Measurements from ENCODE around the gene ETS2.

Gene ETS2

DNA sequence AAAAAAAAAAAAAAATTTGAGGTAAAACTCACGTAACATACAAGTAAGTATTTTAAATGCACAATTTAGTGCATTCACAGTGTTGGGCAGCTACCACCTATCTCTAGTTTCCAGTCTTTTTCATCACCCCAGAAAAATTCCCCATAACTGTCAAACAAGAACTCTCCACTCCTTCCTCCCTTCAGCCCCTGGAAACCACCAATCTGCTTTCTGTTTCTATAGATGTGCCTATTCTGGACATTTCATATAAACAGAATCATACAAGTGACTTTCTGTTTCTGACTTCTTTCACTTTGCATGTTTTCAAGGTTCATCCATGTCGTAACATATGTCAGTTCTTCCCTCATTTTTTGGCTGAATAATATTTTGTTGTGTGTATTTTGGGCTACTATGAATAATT is 24.9 kb upstream of the ETS2 start:
- TF ChIP-seq CTCF (conservative IDR thresholded peaks at IDR 0.05) (no peak), ZFX (IDR thresholded peaks at IDR 0.05) (no peak)
- no peak overlapping the region for H3K27ac ChIP-seq

- TF ChIP-seq CTCF (conservative IDR thresholded peaks at IDR 0.05) (no peak), ZFX (IDR thresholded peaks at IDR 0.05) (no peak)
- H3K27ac ChIP-seq = no peak overlapping the region; the same call in 1 of the 2 replicates
Observed at GRCh38 chr21:38784458-38785266, 21.1 kb upstream of the ETS2 start.

DNA sequence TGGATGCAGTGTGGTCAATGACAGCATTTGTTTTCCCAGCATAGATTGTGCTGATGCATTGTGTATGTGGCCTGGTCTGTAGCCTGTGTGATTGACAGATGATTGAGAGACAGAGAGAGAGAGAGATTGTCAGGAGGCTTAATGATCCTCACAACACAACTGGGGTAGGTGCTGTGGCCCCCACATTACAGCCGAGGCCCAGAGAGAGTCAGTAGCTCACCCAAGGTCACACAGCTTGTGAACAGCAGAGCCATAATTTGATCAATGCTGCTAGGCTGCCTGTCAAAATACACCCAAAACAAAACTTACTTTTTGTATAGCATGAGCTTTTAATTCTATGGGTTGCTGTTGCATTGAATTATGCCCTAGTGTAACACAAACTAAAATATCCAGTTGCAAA is 20.2 kb upstream of the ETS2 start:
- TF ChIP-seq ZFX (IDR thresholded peaks at IDR 0.05) = no peak
- no peak for TF ChIP-seq CTCF (conservative IDR thresholded peaks at IDR 0.05)
- H3K27ac ChIP-seq = no peak overlapping the region

DNA sequence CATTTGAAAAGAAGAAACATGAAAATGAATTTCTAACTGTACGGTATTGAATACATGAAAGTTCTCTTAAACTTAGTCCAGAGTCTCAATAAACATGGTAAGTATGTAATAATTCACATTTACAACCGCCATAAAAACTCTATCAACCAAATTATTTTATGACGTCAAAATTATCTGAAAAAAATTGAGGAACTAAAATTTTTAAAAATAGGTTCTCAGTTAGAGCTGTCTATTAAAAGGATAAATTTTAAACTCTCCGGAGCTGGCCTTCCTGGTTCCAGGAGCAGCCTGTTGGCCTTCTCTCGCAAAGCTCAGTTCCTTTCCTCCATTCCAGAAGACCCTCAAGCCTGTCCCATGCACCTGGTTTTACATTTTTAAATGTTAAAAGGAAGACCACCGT is 18.7 kb upstream of the ETS2 start:
- no peak for TF ChIP-seq CTCF (conservative IDR thresholded peaks at IDR 0.05)
- TF ChIP-seq ZFX (IDR thresholded peaks at IDR 0.05) = no peak
- peak overlapping the region; percentile 30 for H3K27ac ChIP-seq

GRCh38 chr21:38787461-38788274 is 18.1 kb upstream of the ETS2 start:
- TF ChIP-seq ZFX (IDR thresholded peaks at IDR 0.05) (no peak), CTCF (conservative IDR thresholded peaks at IDR 0.05) (no peak)

DNA sequence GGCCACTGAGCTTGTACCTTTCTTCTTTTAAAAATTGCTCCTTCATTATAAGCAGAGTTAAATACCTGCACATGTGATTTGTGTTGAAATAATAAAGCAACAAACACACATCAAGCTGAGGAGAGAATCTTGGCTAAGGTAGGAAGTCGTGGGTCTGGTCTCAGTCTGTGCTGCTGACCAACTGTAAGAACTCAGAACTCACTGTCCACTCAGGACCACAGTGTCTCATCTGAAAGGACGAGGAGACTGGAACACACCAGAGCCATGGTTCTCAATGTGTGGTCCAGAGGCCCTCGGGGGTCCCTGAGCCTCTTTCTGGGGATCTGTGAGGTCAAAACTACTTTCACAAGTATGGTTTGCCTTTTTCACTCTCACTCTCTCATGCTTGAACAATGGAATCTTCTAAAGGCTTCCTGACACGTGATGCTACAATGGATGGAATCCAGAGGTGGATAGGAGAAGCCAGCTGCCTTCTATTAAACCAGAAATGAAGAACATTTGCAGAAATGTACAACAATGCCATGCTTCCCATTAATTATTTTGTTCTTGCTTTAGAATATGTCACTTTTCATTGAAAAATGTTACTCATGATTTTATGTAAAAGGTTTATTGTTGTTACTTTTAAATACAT is 17.3 kb upstream of the ETS2 start:
- TF ChIP-seq ZFX (IDR thresholded peaks at IDR 0.05) (no peak), CTCF (conservative IDR thresholded peaks at IDR 0.05) (no peak)
- peak overlapping the region; percentile 30 for H3K27ac ChIP-seq

More at GRCh38 chr21:38787461-38788274, 18.1 kb upstream of the ETS2 start:
- H3K27ac ChIP-seq = peak overlapping the region; percentile 30
